22Rv1 (cell line): ENCODE data around the gene TJAP1.
"Not testable (repeated sequence)": the region's sequence is repeated elsewhere in the genome, so short reads cannot be mapped to it uniquely, and the experiment has no call there.

Source experiments
- H3K27ac ChIP-seq: fragments of 450-650 bp; 2 replicates; pipeline ENCODE4 v1.5.1; 2017
- CTCF ChIP-seq: fragments of 450-650 bp; IDR thresholded peaks from 2 replicates; pipeline ENCODE4 v1.5.1; 2017; ENCODE audit warnings: mild to moderate bottlenecking
- ZFX ChIP-seq: fragments of 450-650 bp; IDR thresholded peaks from 2 replicates; pipeline ENCODE4 v1.6.1; 2017; ENCODE audit warnings: antibody characterized with exemption, borderline replicate concordance

Gene TJAP1

GRCh38 chr6:43460032-43460431 lies 17.3 kb upstream of the TJAP1 start:
- TF ChIP-seq CTCF = no peak
- TF ChIP-seq ZFX = no peak
- H3K27ac ChIP-seq = no peak overlapping the region

GRCh38 chr6:43461936-43462335 lies 15.4 kb upstream of the TJAP1 start:
- TF ChIP-seq ZFX (no peak), CTCF (no peak)
- no peak overlapping the region for H3K27ac ChIP-seq

- H3K27ac ChIP-seq = no peak overlapping the region
- no peak for TF ChIP-seq ZFX
Observed at GRCh38 chr6:43464337-43464736, 13.0 kb upstream of the TJAP1 start.

- H3K27ac ChIP-seq = no peak overlapping the region
- TF ChIP-seq ZFX (no peak), CTCF (no peak)
Observed at GRCh38 chr6:43465948-43466347, 11.4 kb upstream of the TJAP1 start.

- not testable (repeated sequence) for H3K27ac ChIP-seq
Observed at GRCh38 chr6:43467265-43467664, 10.1 kb upstream of the TJAP1 start.

GRCh38 chr6:43467752-43468151 lies 9.6 kb upstream of the TJAP1 start:
- no peak overlapping the region for H3K27ac ChIP-seq
- TF ChIP-seq ZFX (no peak), CTCF (no peak)

- TF ChIP-seq CTCF (no peak), ZFX (no peak)
- H3K27ac ChIP-seq = no peak overlapping the region
Observed at GRCh38 chr6:43468240-43468639, 9.1 kb upstream of the TJAP1 start.

- TF ChIP-seq CTCF (no peak), ZFX (no peak)
Observed at GRCh38 chr6:43468748-43469681, 8.4 kb upstream of the TJAP1 start.

More at GRCh38 chr6:43468748-43469681, 8.4 kb upstream of the TJAP1 start:
- H3K27ac ChIP-seq = no peak overlapping the region
